Activated T-cell treated with anti-CD3 and anti-CD28 coated beads, Interleukin-2, amount 50 U/mL, for 48 hours (primary cell): ENCODE measurements around the gene BACH1.

ENCODE experiments used
- DNase-seq, 2 experiments: peaks; one replicate each; pipeline ENCODE4 v3.0.0-alpha.2; 2020

The BACH1 gene

GRCh38 chr21:29384683-29385359, 86.1 kb downstream of the BACH1 start:
- no peak for DNase-seq

- no peak for DNase-seq
These were observed 87.3 kb downstream of the BACH1 start for GRCh38 chr21:29385934-29386520.

GRCh38 chr21:29386803-29387202, 88.1 kb downstream of the BACH1 start:
- DNase-seq: no peak

- no peak for DNase-seq
These were observed 88.9 kb downstream of the BACH1 start for GRCh38 chr21:29387598-29387997.

- no peak for DNase-seq
These were observed 90.4 kb downstream of the BACH1 start for GRCh38 chr21:29389136-29389535.

GRCh38 chr21:29390778-29391177, 92.1 kb downstream of the BACH1 start:
- DNase-seq: no peak

- no peak for DNase-seq
These were observed 95.3 kb downstream of the BACH1 start for GRCh38 chr21:29394051-29394450.
